Measurements from ENCODE around the gene DDR2. TPM values are rescaled to one million over a fixed set of nuclear protein-coding genes. Genes with fewer than 3 reads are reported as not detected.
"Not testable (repeated sequence)": the region's sequence is repeated elsewhere in the genome, so short reads cannot be mapped to it uniquely, and the experiment has no call there.

Gene DDR2
- total and polyA plus RNA-seq, 4 donors: 2.3 to 55.7 (median 17.6) TPM

GRCh38 chr1:162799995-162800830 lies 167.9 kb downstream of the DDR2 start:
- not testable (repeated sequence) for H3K4me1 ChIP-seq (ENCODE audit: control insufficient read depth in 5 of 5, insufficient read depth in 5 of 5, low read length in 5 of 5); H3K4me3 ChIP-seq; H3K27me3 ChIP-seq (ENCODE audit: control insufficient read depth in 3 of 3, insufficient read depth in 3 of 3, low read length in 2 of 3); H3K9me3 ChIP-seq (ENCODE audit: control insufficient read depth in 4 of 4, insufficient read depth in 3 of 4, low read length in 3 of 4); H3K9ac ChIP-seq (ENCODE audit: insufficient read depth in 1 of 2, low read length in 2 of 2); H3K27ac ChIP-seq (ENCODE audit: low read depth in 1 of 2, low read length in 1 of 2); H3K36me3 ChIP-seq (ENCODE audit: control insufficient read depth in 4 of 4, insufficient read depth in 4 of 4, low read length in 4 of 4)
- WGBS, 2 donors: 62 to 65% methylated on average over 6 of the region's 6 CpGs
- ATAC-seq (ENCODE audit: insufficient read depth, low FRiP score) (peak; percentile 74), DNase-seq (peak; percentile 77 to 83 (median 81))
- peak; percentile 2 for TF ChIP-seq CTCF (IDR thresholded peaks at IDR 0.05; ENCODE audit: control extremely low read depth, extremely low read depth)

GRCh38 chr1:162807503-162807902 lies 175.2 kb downstream of the DDR2 start:
- not testable (repeated sequence) for H3K27ac ChIP-seq (ENCODE audit: low read depth in 1 of 2, low read length in 1 of 2); ATAC-seq (ENCODE audit: insufficient read depth, low FRiP score); H3K9ac ChIP-seq (ENCODE audit: insufficient read depth in 1 of 2, low read length in 2 of 2); DNase-seq; H3K27me3 ChIP-seq (ENCODE audit: control insufficient read depth in 3 of 3, insufficient read depth in 3 of 3, low read length in 2 of 3); H3K4me1 ChIP-seq (ENCODE audit: control insufficient read depth in 5 of 5, insufficient read depth in 5 of 5, low read length in 5 of 5); H3K36me3 ChIP-seq (ENCODE audit: control insufficient read depth in 4 of 4, insufficient read depth in 4 of 4, low read length in 4 of 4); H3K4me3 ChIP-seq; H3K9me3 ChIP-seq (ENCODE audit: control insufficient read depth in 4 of 4, insufficient read depth in 3 of 4, low read length in 3 of 4)
- WGBS, 2 donors: 100% methylated on average over 1 of the region's 2 CpGs; no CpG with 5 or more reads in 1 of the 2 donors

GRCh38 chr1:162812357-162812756 lies 180.1 kb downstream of the DDR2 start:
- 92 to 97% methylated on average over 2 of the region's 2 CpGs for WGBS, 2 donors
- DNase-seq; ATAC-seq (ENCODE audit: insufficient read depth, low FRiP score); H3K4me1 ChIP-seq (ENCODE audit: control insufficient read depth in 5 of 5, insufficient read depth in 5 of 5, low read length in 5 of 5); H3K36me3 ChIP-seq (ENCODE audit: control insufficient read depth in 4 of 4, insufficient read depth in 4 of 4, low read length in 4 of 4); H3K9me3 ChIP-seq (ENCODE audit: control insufficient read depth in 4 of 4, insufficient read depth in 3 of 4, low read length in 3 of 4); H3K4me3 ChIP-seq; H3K27ac ChIP-seq (ENCODE audit: low read depth in 1 of 2, low read length in 1 of 2); H3K27me3 ChIP-seq (ENCODE audit: control insufficient read depth in 3 of 3, insufficient read depth in 3 of 3, low read length in 2 of 3); H3K9ac ChIP-seq (ENCODE audit: insufficient read depth in 1 of 2, low read length in 2 of 2): not testable (repeated sequence)

GRCh38 chr1:162818136-162818535 lies 185.9 kb downstream of the DDR2 start:
- not testable (repeated sequence) for H3K9ac ChIP-seq (ENCODE audit: insufficient read depth in 1 of 2, low read length in 2 of 2); DNase-seq; ATAC-seq (ENCODE audit: insufficient read depth, low FRiP score); H3K4me1 ChIP-seq (ENCODE audit: control insufficient read depth in 5 of 5, insufficient read depth in 5 of 5, low read length in 5 of 5); H3K4me3 ChIP-seq; H3K36me3 ChIP-seq (ENCODE audit: control insufficient read depth in 4 of 4, insufficient read depth in 4 of 4, low read length in 4 of 4); H3K27ac ChIP-seq (ENCODE audit: low read depth in 1 of 2, low read length in 1 of 2); H3K9me3 ChIP-seq (ENCODE audit: control insufficient read depth in 4 of 4, insufficient read depth in 3 of 4, low read length in 3 of 4)
- H3K27me3 ChIP-seq (ENCODE audit: control insufficient read depth in 3 of 3, insufficient read depth in 3 of 3, low read length in 2 of 3): peaks cover 0 to 19% (median 19%) of the 10 kb centered on the region in 3 donors
- 90 to 95% methylated on average over 2 of the region's 2 CpGs for WGBS, 2 donors

GRCh38 chr1:162818666-162819065 lies 186.4 kb downstream of the DDR2 start:
- not testable (repeated sequence) for H3K9me3 ChIP-seq (ENCODE audit: control insufficient read depth in 4 of 4, insufficient read depth in 3 of 4, low read length in 3 of 4); H3K4me3 ChIP-seq; ATAC-seq (ENCODE audit: insufficient read depth, low FRiP score); H3K36me3 ChIP-seq (ENCODE audit: control insufficient read depth in 4 of 4, insufficient read depth in 4 of 4, low read length in 4 of 4); H3K4me1 ChIP-seq (ENCODE audit: control insufficient read depth in 5 of 5, insufficient read depth in 5 of 5, low read length in 5 of 5); DNase-seq; H3K9ac ChIP-seq (ENCODE audit: insufficient read depth in 1 of 2, low read length in 2 of 2); H3K27ac ChIP-seq (ENCODE audit: low read depth in 1 of 2, low read length in 1 of 2)
- H3K27me3 ChIP-seq (ENCODE audit: control insufficient read depth in 3 of 3, insufficient read depth in 3 of 3, low read length in 2 of 3): peaks cover 0 to 24% (median 24%) of the 10 kb centered on the region in 3 donors
- WGBS, 2 donors: 88 to 92% methylated on average over 1 of the region's 1 CpG
